ENCODE results near the gene CST5. TPM values are rescaled to one million over a fixed set of nuclear protein-coding genes. Genes with fewer than 3 reads are reported as not detected.

Gene CST5
- total and polyA plus RNA-seq, 2 donors (not counting 3 experiments of a cell fraction or from before 2014, with no cell fraction given) = not detected

GRCh38 chr20:23884771-23885162 is 5.2 kb upstream of the CST5 start:
- Histone ChIP-seq H4K20me1 (replicated peaks; ENCODE audit: control insufficient read depth, extremely low read depth, insufficient read depth, low read length) (no peaks in the 10 kb centered on the region), H3K9me1 (replicated peaks; ENCODE audit: control insufficient read depth, extremely low read depth, insufficient read depth, low read length) (no peaks in the 10 kb centered on the region), H3K4me1 (ENCODE audit: control insufficient read depth, extremely low read depth, insufficient read depth, low read length) (no peaks in the 10 kb centered on the region), H3K9me3 (replicated peaks; ENCODE audit: control insufficient read depth, insufficient read depth, low read length) (no peaks in the 10 kb centered on the region), H3K79me2 (ENCODE audit: control insufficient read depth, insufficient read depth, low read length) (no peaks in the 10 kb centered on the region), H3K27me3 (ENCODE audit: control insufficient read depth in 2 of 2, insufficient read depth in 2 of 2, low read length in 2 of 2) (no peaks in the 10 kb centered on the region), H3K4me2 (ENCODE audit: insufficient read depth, low read length) (no peak overlapping the region), H3K9ac (replicated peaks; ENCODE audit: extremely low read depth, insufficient read depth, low read length) (no peak overlapping the region), H3K4me3 (replicated peaks in 1 of 3; ENCODE audit: insufficient read depth in 1 of 3, low read depth in 1 of 3, low read length in 3 of 3) (no peak overlapping the region), H3K36me3 (ENCODE audit: control insufficient read depth in 2 of 2, extremely low read depth in 1 of 2, insufficient read depth in 2 of 2, low read length in 2 of 2) (no peaks in the 10 kb centered on the region), H2AFZ (ENCODE audit: low read depth, low read length) (no peak overlapping the region), H3K27ac (ENCODE audit: insufficient read depth, low read depth, low read length) (no peak overlapping the region)
- POLR2A ChIA-PET = no interaction called here
- dilution Hi-C loops (cut with MboI; ENCODE audit: extremely low pct_ligation_motif_present, low sequenced_read_pairs) (no loop called here), intact Hi-C loops (cut with micrococcal nuclease) (loop anchor here (5.0 to 10.0 kb wide), 3 partner anchors 110 to 218 kb away; no protein-coding TSS in a partner anchor)
- CTCF ChIA-PET = no interaction called here
- no peak for DNase-seq (ENCODE audit: low read depth, low spot score)
- no TSS peak for BruUV-seq (replicated peaks)
- TF ChIP-seq POLR2AphosphoS5 (IDR thresholded peaks at IDR 0.05; ENCODE audit: insufficient read depth, low read depth, low read length) (no peak), MYC (IDR thresholded peaks at IDR 0.05; ENCODE audit: low read depth, low read length) (no peak), FOS (IDR thresholded peaks at IDR 0.05; ENCODE audit: borderline replicate concordance, insufficient read depth, low read length) (no peak), GATA2 (IDR thresholded peaks at IDR 0.05; ENCODE audit: insufficient read depth, insufficient read length, low read depth, low read length) (no peak), MAX (IDR thresholded peaks at IDR 0.05; ENCODE audit: insufficient read depth, insufficient read length) (no peak), CTCF (IDR thresholded peaks at IDR 0.05; ENCODE audit: extremely low read depth in 1 of 2, insufficient read depth in 1 of 2, low read depth in 1 of 2, low read length in 2 of 2) (no peak), EZH2 (IDR thresholded peaks at IDR 0.05; ENCODE audit: borderline replicate concordance, low read depth, low read length, severe bottlenecking) (no peak), POLR2A (IDR thresholded peaks at IDR 0.05; ENCODE audit: low read depth, low read length) (no peak), JUN (IDR thresholded peaks at IDR 0.05; ENCODE audit: borderline replicate concordance, insufficient read depth, insufficient read length, low read depth) (no peak)
- FAIRE-seq = no peak

Data from endothelial cell of umbilical vein (primary cell).